Measurements from ENCODE around the gene FYN. TPM values are rescaled to one million over a fixed set of nuclear protein-coding genes. Genes with fewer than 3 reads are reported as not detected.

The FYN gene
- total RNA-seq, 2 donors from 2014 or later: 78.9 to 98.7 TPM

DNA sequence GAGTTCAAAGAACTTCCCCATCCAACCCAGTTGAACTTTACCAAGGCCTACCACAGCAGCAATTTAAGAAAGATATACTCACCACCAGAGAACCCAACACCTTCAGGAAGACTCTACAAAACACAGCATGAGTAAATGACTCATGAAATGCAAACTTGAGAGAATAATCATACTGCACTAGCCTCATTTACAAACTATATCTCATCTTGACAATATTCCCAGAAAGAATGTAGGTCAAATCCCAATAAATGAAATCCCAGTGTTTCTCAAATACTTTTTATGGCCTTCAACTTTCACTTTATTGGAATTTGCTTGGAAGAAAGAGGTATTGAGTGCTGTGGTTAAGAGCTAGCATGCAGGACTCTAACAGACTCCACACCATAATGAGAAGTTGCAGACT, 60.0 kb downstream of the FYN start:
- TF ChIP-seq, protein P1, sequence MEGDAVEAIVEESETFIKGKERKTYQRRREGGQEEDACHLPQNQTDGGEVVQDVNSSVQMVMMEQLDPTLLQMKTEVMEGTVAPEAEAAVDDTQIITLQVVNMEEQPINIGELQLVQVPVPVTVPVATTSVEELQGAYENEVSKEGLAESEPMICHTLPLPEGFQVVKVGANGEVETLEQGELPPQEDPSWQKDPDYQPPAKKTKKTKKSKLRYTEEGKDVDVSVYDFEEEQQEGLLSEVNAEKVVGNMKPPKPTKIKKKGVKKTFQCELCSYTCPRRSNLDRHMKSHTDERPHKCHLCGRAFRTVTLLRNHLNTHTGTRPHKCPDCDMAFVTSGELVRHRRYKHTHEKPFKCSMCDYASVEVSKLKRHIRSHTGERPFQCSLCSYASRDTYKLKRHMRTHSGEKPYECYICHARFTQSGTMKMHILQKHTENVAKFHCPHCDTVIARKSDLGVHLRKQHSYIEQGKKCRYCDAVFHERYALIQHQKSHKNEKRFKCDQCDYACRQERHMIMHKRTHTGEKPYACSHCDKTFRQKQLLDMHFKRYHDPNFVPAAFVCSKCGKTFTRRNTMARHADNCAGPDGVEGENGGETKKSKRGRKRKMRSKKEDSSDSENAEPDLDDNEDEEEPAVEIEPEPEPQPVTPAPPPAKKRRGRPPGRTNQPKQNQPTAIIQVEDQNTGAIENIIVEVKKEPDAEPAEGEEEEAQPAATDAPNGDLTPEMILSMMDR (IDR thresholded peaks at IDR 0.05): no peak
- DNase-seq (ENCODE audit: low spot score): no peak
- Histone ChIP-seq H3K27ac (no peak overlapping the region), H3K4me1 (peaks cover 0 to 17% of the 10 kb centered on the region in 2 donors), H3K27me3 (no peaks in the 10 kb centered on the region), H3K4me3 (no peak overlapping the region), H3K36me3 (peaks cover 5% of the 10 kb centered on the region), H3K9me3 (no peaks in the 10 kb centered on the region)

DNA sequence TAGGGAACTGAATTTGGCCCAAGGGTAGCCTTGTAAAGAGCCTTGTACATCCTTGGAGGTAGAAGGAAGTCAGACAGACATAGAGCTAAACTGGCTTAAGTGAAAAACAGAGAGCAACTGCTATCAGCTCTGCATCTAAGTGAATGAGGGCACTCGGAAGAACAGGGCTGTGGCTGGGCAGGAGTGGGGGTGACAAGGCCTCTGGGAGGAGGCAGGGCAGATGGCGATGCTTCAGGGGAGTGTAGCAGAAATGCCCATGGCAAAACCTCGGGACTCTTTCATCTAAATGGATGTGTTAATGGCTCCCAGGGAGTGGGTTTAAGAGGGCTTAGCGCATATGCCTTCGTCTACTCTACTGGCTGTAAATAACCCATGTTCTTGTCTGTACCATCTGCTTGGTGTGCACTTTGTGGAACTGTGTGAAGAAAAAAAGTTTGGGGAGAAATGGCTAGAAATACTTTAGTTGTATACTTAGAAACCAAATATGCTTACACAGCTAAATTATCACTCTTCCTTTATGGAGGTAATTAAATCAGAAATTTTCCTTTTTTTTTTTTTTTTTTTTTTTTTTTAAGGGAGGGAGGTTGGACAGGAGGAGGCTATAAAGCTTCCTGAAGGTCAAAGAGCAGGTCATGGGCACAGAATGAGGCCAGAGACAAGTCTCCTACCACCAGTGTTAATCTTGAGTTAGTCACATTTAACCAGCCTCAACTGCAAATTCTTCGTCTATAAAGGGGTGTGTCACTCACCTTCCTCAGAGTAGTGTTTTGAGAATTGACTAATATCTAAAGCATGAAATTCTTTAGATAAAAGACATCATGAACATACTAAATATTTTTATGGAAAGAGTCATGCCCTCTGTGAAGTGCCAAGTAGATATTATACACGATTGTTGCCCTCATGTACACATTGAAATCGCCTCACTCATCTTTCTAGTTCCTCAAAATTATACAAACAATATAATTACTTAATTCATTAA, 60.9 kb downstream of the FYN start:
- TF ChIP-seq, protein P1 (IDR thresholded peaks at IDR 0.05): no peak
- Histone ChIP-seq H3K27me3 (no peaks in the 10 kb centered on the region), H3K4me3 (no peak overlapping the region), H3K4me1 (peaks cover 0 to 8% of the 10 kb centered on the region in 2 donors), H3K9me3 (no peaks in the 10 kb centered on the region), H3K27ac (no peak overlapping the region), H3K36me3 (peaks cover 5% of the 10 kb centered on the region)
- DNase-seq (ENCODE audit: low spot score): no peak

DNA sequence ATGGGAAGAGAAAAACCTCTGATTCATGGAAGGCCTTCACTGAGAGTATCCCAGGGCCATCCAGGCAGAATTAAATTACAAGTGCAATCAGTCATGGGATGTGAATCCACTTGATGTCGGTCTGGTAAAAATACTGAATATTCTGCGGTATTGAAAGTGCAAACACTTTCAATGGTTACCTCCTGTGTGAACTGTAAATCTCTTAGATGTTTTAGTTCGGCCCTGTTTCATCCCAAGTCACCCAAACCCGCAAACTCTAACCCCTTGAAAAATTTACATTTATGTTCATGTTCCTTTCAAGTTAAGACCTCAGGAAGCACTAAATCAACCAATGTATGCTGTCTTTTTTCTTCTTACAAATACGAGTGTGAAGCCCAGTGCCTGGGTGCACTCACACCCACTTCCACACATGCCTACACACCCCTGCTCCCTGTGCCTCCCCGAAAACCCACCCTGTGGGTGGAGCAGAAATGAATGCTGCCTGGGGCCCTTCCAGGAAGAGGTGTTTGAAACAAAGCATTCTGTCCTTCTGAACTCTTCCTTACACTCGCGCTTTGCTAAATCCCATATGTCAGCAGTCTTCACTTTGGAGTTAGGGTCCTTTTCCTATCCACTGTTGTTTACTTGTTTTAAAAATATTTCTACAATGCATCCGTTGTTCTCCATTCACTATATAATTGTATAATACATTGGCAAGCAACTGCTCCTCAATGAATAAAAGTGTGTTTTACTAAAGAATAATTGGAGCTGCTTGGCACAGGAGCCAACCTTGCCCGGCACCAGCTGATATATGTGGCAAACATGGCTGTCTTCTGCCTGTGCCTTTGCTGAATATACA, 62.7 kb downstream of the FYN start:
- TF ChIP-seq, protein P1 (IDR thresholded peaks at IDR 0.05): no peak
- Histone ChIP-seq H3K27me3 (no peaks in the 10 kb centered on the region), H3K4me3 (no peak overlapping the region), H3K36me3 (peaks cover 5% of the 10 kb centered on the region), H3K27ac (no peak overlapping the region), H3K4me1 (peaks cover 0 to 19% of the 10 kb centered on the region in 2 donors), H3K9me3 (no peaks in the 10 kb centered on the region)
- no peak for DNase-seq (ENCODE audit: low spot score)

DNA sequence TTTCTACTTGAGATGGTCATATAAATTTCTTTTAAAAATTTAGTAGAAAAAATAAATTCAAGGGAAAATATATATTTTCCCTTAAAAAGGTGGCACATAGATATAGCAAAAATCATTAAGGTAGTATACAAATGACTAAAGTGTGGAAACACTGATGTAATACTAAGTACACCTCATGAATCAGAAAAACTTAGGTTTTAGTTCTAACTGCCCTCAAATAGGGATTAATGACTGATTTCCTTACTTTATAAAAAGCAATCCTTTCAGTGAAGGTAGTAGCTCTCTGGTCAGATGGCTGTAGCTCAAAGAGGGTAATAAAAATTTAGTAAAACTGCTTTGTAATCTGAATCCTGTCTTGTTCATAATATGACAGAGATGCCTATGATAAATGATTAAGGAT, 63.5 kb downstream of the FYN start:
- H3K4me1 ChIP-seq: peaks cover 0 to 27% of the 10 kb centered on the region in 2 donors
- TF ChIP-seq, protein P1 (IDR thresholded peaks at IDR 0.05): no peak

DNA sequence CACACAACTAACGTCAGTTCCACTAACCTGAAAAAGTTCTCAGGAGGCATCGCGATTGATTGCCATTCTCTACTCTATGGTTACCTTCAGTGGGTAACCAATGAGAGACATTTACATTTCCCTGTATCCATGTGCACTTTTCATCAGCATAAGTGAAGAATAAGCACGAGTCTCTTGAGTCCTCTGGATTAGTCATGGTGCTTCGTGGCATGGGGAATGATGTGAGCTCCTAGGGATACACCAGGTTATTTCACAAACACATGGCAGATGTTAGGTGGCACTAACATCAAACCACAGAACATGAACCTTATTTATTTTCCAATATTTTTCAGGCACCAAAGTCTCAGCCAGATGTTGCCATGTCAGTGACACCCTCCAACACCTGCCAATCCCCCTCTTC, 64.0 kb downstream of the FYN start:
- TF ChIP-seq, protein P1 (IDR thresholded peaks at IDR 0.05): no peak
- no peak overlapping the region for H3K4me3 ChIP-seq
- no peak overlapping the region for H3K27ac ChIP-seq
- peaks cover 5% of the 10 kb centered on the region for H3K36me3 ChIP-seq
- H3K9me3 ChIP-seq: no peaks in the 10 kb centered on the region
- no peaks in the 10 kb centered on the region for H3K27me3 ChIP-seq
- DNase-seq (ENCODE audit: low spot score): no peak
- peaks cover 0 to 32% of the 10 kb centered on the region in 2 donors for H3K4me1 ChIP-seq

More for the DNA sequence above, 63.5 kb downstream of the FYN start:
- H3K36me3 ChIP-seq: peaks cover 5% of the 10 kb centered on the region
- no peaks in the 10 kb centered on the region for H3K27me3 ChIP-seq
- H3K4me3 ChIP-seq: no peak overlapping the region
- no peak overlapping the region for H3K27ac ChIP-seq
- H3K9me3 ChIP-seq: no peaks in the 10 kb centered on the region
- no peak for DNase-seq (ENCODE audit: low spot score)
